ENCODE results near the gene ZNF654. TPM values are rescaled to one million over a fixed set of nuclear protein-coding genes. Genes with fewer than 3 reads are reported as not detected.
A peak's percentile ranks its signal among the peaks of the same experiment; 100 is the strongest.

The ZNF654 gene
- total and polyA plus RNA-seq, 9 of the 15 experiments (the other 6 are each of a cell fraction or from before 2014, with no cell fraction given): 2.4 to 8.6 (median 5.1) TPM

- no peak for TF ChIP-seq THAP12 (CRISPR knock-in tag; IDR thresholded peaks at IDR 0.05)
- TF ChIP-seq REST (IDR thresholded peaks at IDR 0.05; ENCODE audit: borderline replicate concordance): no peak
- peak; percentile 42; the same call in 1 of the 2 replicates for TF ChIP-seq REST (CRISPR knock-in tag; IDR thresholded peaks at IDR 0.05; ENCODE audit: low read depth)
- no peak for TF ChIP-seq ZNF695 (CRISPR knock-in tag; IDR thresholded peaks at IDR 0.05)
- no peak for TF ChIP-seq JUNB (CRISPR knock-in tag; conservative IDR thresholded peaks at IDR 0.05)
- 0 out of 2 replicates have a peak, but pooled peaks have one; percentile 11 for TF ChIP-seq ETV5 (CRISPR knock-in tag; IDR thresholded peaks at IDR 0.05; ENCODE audit: low read depth)
- no peak for TF ChIP-seq SETDB1 (IDR thresholded peaks at IDR 0.05; ENCODE audit: low read length)
- no peak for TF ChIP-seq NR4A1 (CRISPR knock-in tag; IDR thresholded peaks at IDR 0.05)
- TF ChIP-seq NR4A1 (tag; IDR thresholded peaks at IDR 0.05): no peak
- no peak for TF ChIP-seq MED1 (CRISPR knock-in tag; IDR thresholded peaks at IDR 0.05; ENCODE audit: borderline replicate concordance)
- no peak for TF ChIP-seq EZH2 (IDR thresholded peaks at IDR 0.05; ENCODE audit: borderline replicate concordance, low read depth, low read length)
- TF ChIP-seq MIER1 (IDR thresholded peaks at IDR 0.05; ENCODE audit: low read depth): no peak
- no peak for TF ChIP-seq SREBF2 (CRISPR knock-in tag; IDR thresholded peaks at IDR 0.05)
- TF ChIP-seq RBM14 (IDR thresholded peaks at IDR 0.05; ENCODE audit: borderline replicate concordance, insufficient read depth, low read depth, low read length): no peak
- no peak for TF ChIP-seq PURB (CRISPR knock-in tag; IDR thresholded peaks at IDR 0.05; ENCODE audit: low read depth)
These were observed 520 bp downstream of the ZNF654 start (continued) for GRCh38 chr3:88059380-88060170.

Data from K562 (cell line).